GM18909 (cell line): ENCODE measurements around the gene WWC1.
"Not testable (repeated sequence)": the region's sequence is repeated elsewhere in the genome, so short reads cannot be mapped to it uniquely, and the experiment has no call there.

ENCODE experiments used
- ATAC-seq: cut with Tn5 transposase; IDR thresholded peaks from one replicate; pipeline ENCODE4 v1.9.1; 2021; ENCODE audit warnings: mild to moderate bottlenecking; ENCODE audit not compliant: unreplicated experiment, poor library complexity

Gene WWC1

GRCh38 chr5:168327994-168328393 is 36.5 kb downstream of the WWC1 start:
- ATAC-seq = no peak

DNA sequence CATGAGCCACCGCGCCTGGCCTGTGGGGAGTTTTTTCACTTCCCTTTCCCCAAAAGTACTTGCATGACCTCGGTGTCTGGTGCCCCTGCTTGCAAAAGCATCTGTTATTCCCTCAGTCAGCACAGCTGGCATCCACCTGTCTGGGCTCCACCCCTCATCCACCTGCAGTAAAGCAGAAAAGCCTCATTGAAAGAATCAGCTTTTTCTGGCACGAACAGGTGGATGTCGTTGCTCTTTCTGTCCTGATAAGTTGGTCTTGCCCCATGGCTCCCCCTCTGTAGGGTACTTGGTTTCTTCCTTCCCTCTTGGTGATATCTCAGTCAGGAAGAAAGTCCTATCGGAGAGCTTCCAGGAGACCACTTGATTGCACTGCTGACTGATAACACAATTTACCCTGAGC is 37.4 kb downstream of the WWC1 start:
- ATAC-seq = peak; percentile 60

DNA sequence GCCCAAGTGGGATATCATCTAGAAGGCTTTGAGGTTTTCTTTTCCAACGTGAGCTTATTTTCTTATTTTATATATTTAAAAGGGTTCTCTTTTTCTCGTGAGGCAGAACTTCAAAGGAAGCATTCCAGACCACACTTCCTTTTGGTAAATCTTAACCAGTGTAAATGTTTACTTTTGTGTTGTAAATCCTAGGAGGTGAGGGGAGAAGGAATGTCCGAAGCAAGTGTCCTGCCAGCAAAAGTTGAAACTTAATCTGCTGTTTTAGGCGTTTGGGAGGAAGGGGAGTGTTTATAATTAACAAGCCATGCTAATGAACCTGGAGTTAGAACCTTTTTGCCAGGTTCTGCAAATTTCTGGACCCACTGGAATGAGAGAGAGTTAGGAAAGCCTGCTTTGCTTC is 37.9 kb downstream of the WWC1 start:
- ATAC-seq = no peak

DNA sequence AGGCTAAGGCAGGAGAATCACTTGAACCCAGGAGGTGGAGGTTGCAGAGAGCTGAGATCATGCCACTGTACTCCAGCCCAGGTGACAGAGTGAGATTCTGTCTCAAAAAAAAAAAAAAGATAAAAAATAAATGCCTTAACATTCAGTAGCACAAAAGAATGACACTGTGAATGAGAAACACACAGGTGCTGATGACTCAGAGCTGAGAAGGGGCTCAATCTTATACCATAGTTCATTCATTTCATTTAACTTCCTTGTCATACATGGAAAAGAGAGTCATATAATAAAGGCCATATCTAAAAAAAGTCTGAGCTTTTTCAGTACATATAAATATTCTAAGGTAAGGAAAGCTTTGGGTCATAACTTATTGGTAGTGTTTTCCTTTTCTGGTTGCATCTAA is 40.6 kb downstream of the WWC1 start:
- no peak for ATAC-seq

DNA sequence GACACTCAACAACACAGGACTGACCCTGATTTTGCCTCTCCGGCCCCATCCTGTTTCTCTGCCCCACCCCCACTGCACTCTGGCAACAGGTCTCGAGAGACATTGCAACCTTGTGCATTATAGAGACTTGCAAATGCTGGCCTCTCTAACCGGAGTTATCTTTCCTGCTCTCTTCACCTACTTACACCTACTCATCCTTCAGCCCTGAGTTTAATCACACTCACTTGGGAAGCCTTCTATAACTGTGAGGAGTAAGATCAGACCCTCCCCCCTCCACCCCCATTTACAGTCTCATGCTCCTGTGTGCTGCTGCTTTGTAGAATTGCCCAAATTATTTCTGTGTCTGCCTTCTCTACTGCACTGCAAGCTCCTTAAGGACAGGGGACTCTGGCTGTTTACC is 42.8 kb downstream of the WWC1 start:
- no peak for ATAC-seq

DNA sequence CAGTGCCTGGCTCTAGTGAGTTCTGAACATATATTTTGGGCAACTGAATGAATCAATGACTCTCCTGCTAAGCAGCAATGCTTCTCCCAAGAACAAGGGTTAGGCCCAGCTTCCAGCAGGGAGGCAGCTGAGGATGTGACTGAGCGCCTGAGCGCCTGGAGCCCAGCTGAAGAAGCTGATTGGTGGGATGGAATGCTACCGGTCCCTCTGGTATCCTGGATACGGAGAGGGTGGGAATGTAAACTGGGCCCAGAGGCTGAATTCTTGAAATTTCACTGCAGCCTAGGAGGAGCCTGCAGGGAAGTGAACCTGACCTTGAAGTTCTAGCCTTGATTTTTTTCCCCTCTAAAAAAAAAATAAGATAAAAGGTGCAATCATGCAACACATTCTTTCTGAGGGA is 43.2 kb downstream of the WWC1 start:
- no peak for ATAC-seq

DNA sequence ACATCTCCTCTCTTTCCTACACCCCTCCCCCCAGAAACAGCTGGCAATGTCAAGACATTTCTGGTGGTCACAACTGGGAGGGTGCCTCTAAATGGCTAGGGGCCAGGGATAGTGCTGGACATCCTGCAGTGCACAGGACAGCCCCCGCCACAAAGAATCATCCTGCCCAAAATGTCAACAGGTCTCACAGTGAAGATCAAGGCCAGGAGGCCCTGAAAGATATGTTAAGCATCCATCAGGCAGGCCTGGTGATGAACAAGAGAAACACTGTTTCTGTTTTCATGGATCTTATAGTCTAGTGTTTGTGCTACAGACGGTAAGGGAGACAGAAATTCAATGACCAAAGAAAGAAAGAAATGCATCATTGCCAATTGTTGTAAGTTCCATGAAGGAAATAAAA is 45.9 kb downstream of the WWC1 start:
- ATAC-seq = no peak

GRCh38 chr5:168339109-168339771 is 47.8 kb downstream of the WWC1 start:
- no peak for ATAC-seq

GRCh38 chr5:168339772-168340140 is 48.3 kb downstream of the WWC1 start:
- not testable (repeated sequence) for ATAC-seq

DNA sequence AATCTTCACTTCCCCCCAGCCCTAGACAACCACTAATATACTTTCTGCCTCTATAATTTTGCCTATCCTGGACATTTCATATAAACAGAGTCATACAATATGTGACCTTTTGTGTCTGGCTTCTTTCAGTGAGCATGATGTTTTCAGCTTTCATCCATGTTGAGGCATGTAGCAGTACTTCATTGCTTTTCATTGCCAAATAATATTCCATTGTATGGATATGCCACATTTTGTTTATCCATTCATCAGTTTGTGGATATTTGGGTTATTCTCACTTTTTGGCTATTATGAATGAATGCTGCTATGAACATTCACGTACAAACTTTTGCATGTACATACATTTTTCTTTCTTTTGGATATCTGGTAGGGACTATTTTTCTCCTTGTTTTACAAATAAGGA is 49.0 kb downstream of the WWC1 start:
- ATAC-seq = no peak

DNA sequence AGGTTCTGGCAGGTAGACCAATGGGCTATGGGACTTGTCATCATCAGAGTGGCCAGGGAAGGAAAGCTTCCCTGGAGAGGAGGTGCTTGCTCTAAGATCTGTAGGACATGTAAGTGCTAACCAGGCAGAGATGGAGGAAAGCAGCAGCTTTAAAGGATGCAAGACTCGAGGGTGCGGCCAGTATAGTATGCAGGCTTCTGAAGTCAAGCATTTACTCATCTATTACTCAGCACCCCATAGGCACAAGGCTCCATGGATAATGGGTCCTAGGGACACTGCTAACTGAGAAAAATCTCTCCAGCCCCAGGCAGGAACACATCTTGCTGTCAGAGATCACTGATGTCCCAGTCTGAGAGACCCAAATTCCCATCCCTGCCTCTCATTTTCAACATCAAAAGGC is 49.7 kb downstream of the WWC1 start:
- no peak for ATAC-seq

GRCh38 chr5:168342151-168342825 is 50.8 kb downstream of the WWC1 start:
- no peak for ATAC-seq

GRCh38 chr5:168342985-168343384 is 51.5 kb downstream of the WWC1 start:
- no peak for ATAC-seq

DNA sequence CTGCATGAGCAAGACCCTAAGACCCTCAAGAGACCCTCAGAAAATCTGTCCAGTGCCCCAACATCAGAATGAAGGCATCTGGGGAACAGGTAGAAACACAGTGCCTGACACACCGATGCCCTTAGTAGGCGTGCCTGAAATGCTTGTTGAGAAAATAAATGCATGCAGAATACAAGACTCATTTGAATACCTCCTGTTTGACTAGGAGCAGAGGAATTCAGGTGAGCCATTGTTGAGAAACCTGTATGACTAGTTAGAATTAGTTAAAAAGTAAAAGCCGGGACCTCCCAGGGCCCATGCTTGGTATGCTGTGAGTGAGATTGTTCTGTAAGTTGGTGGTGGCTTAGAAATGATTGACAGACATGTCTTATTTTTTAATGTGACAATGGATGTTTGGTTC is 55.0 kb downstream of the WWC1 start:
- no peak for ATAC-seq

GRCh38 chr5:168347368-168348083 is 56.1 kb downstream of the WWC1 start:
- peak; percentile 77 for ATAC-seq

DNA sequence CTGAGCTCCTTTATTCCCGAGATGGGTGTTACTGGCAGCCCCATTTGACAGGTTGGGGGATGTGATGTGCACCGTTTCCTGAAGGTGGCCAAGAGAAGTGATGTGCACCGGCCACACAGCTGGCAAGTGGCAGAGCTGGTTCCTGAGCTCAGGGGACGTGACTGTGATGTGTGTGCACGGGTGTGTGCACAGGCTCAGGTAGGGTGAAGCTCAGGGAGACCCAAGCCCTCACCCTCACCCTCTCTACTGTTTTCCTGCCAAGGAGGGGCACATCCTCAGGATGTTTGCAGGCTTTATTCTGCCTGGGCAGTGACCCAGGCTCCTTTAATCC is 56.6 kb downstream of the WWC1 start:
- ATAC-seq = no peak

DNA sequence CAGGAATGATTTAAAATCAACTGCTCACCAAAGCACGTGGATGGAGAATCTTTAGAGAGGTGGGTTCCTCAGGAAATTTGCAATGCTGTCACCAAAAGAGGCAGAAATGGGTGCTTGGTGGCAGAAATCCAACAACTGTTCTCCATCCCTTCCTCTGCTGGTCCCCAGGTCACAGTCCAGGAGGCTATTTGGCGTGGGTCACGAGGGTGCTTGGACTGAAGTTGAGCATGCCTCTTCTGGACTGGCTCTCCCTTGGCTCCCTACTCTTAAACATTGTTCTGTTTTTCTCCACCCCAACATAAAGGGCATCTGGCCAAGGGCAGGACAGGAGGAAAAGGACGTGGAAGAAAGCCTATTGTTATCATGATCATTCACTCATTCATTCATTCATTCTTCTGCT is 58.9 kb downstream of the WWC1 start:
- ATAC-seq = no peak

GRCh38 chr5:168353216-168353957 is 61.9 kb downstream of the WWC1 start:
- no peak for ATAC-seq

GRCh38 chr5:168354397-168354796 is 63.0 kb downstream of the WWC1 start:
- ATAC-seq = no peak

DNA sequence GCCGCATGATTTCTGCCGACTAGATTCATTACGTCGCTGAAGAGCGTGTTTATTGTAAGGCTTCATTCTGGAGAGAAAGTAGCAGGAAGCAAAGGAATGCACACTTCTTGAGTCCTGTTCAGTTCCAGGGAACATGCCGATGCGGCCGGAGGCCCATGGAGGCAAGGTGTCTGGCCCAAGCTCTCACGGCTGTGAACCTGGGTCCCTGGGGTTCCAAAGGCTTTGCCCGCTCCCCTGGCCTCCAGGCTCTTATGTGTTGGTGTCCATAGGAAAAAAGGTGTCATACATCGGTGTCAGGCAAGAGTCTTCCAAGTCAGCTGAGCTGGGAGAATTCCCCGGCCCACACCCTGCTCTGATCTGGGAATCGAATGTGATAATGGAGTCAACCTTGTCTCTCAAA is 64.7 kb downstream of the WWC1 start:
- ATAC-seq = no peak

GRCh38 chr5:168356592-168356991 is 65.1 kb downstream of the WWC1 start:
- ATAC-seq = no peak
